Suprapubic skin (tissue), 3 donors: ENCODE measurements around the gene C2orf68.
A peak's percentile ranks its signal among the peaks of the same experiment; 100 is the strongest.

Source experiments
- POLR2A ChIP-seq, 2 donors: fragments of 450-650 bp; IDR thresholded peaks; one replicate each; pipeline ENCODE4 v1.6.1; 2017; ENCODE audit warnings: antibody characterized with exemption in 2 of 2, mild to moderate bottlenecking in 2 of 2, moderate library complexity in 2 of 2
- TF ChIP-seq, protein P1 (sequence below), 2 donors: fragments of 200-600 bp in 1 of 2; fragments of 450-650 bp in 1 of 2; sonication (generic) in 1 of 2; IDR thresholded peaks; one replicate each; pipeline ENCODE4 v1.5.1; 2016 to 2019; ENCODE audit warnings: antibody characterized with exemption in 2 of 2, mild to moderate bottlenecking in 1 of 2, moderate library complexity in 1 of 2

DNA sequence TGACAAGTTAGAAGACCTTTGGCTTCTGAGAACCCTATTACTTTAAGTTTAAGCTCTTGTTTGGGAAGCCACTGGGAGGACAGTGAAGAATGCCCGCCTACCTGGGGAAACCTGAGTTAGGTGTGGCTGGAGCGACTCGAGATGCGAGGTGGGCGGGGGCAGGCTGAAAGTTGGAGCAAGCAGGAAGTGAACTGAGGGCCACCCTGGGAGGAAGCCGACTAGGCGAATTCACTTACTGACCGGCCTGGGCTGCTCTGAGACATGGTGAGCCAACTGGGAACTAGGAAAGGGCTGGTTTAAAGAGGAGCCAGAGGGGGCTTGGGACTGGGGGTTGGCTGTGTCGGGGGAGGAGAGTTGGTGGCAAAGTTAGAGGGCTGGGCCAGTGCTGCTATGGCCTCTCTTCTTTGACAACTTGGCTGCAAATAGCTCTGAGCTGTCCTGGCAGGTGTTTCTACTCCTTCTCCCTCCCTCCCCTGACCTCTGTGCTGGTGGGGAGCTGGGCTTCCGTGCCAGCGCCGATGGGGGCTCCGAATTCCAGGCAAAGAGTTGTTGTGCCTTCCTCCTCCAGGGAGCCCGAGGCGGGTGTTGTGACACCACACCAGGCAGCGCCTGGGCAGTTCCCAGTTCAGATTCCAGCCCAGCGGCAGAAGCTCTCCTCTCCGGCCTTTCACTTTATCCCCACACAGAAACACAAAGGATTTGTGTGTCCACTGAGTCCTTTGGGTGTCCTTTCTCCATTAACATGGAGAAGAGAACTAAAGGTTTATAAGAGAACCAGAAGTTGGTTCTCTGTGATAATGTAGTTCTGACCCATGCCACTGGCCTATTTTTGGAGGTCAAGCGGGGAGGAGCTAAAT lies 34.3 kb downstream of the C2orf68 start, which contains the start of gene VAMP8:
- peak in 1 of 2 donors; percentile 36 for TF ChIP-seq POLR2A (IDR thresholded peaks at IDR 0.05)
- TF ChIP-seq, protein P1, sequence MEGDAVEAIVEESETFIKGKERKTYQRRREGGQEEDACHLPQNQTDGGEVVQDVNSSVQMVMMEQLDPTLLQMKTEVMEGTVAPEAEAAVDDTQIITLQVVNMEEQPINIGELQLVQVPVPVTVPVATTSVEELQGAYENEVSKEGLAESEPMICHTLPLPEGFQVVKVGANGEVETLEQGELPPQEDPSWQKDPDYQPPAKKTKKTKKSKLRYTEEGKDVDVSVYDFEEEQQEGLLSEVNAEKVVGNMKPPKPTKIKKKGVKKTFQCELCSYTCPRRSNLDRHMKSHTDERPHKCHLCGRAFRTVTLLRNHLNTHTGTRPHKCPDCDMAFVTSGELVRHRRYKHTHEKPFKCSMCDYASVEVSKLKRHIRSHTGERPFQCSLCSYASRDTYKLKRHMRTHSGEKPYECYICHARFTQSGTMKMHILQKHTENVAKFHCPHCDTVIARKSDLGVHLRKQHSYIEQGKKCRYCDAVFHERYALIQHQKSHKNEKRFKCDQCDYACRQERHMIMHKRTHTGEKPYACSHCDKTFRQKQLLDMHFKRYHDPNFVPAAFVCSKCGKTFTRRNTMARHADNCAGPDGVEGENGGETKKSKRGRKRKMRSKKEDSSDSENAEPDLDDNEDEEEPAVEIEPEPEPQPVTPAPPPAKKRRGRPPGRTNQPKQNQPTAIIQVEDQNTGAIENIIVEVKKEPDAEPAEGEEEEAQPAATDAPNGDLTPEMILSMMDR (IDR thresholded peaks at IDR 0.05): no peak
